Activated CD8-positive, alpha-beta T cell treated with anti-CD3 and anti-CD28 coated beads for 36 hours (primary cell): ENCODE measurements around the gene TCOF1. TPM values are rescaled to one million over a fixed set of nuclear protein-coding genes. Genes with fewer than 3 reads are reported as not detected.

Experiments
- ATAC-seq: fragments of 200-7000 bp; cut with Tn5 transposase; one replicate; pipeline ENCODE4 v1.10.0; 2021; ENCODE audit warnings: mild to moderate bottlenecking, moderate library complexity
- CTCF ChIA-PET: fragments of 350-600 bp; sonication (Branson Sonifier 250); formaldehyde crosslinking; loops from one replicate; lab custom pipeline; 2021; ENCODE audit warnings: antibody characterized with exemption; lab: Charles Lee
- POLR2A ChIA-PET: fragments of 350-600 bp; sonication (Branson Sonifier 250); formaldehyde crosslinking; loops from one replicate; lab custom pipeline; 2021; ENCODE audit warnings: antibody characterized with exemption; lab: Charles Lee
- DNase-seq: peaks from one replicate; pipeline ENCODE4 v3.0.0-alpha.2; 2020
- H3K27ac Mint-ChIP-seq: one replicate; pipeline ENCODE4 v1.8.0; 2021; ENCODE audit warnings: mild to moderate bottlenecking, mixed read lengths
- H3K27me3 Mint-ChIP-seq: one replicate; pipeline ENCODE4 v1.8.0; 2021; ENCODE audit warnings: mixed read lengths
- H3K36me3 Mint-ChIP-seq: one replicate; pipeline ENCODE4 v1.8.0; 2021; ENCODE audit warnings: low read depth, mixed read lengths
- H3K4me1 Mint-ChIP-seq: one replicate; pipeline ENCODE4 v1.8.0; 2021; ENCODE audit warnings: low read depth, mixed read lengths
- H3K4me3 Mint-ChIP-seq: one replicate; pipeline ENCODE4 v1.8.0; 2021; ENCODE audit warnings: mild to moderate bottlenecking, moderate library complexity, mixed read lengths
- H3K9me3 Mint-ChIP-seq: one replicate; pipeline ENCODE4 v1.8.0; 2021; ENCODE audit warnings: mixed read lengths
- CTCF ChIP-seq: fragments of 200-600 bp; IDR thresholded peaks from one replicate; pipeline ENCODE4 v1.8.0; 2022; ENCODE audit warnings: antibody characterized with exemption, mild to moderate bottlenecking
- intact Hi-C: fragments of 100-400 bp; cut with micrococcal nuclease; formaldehyde crosslinking; loops from one replicate; pipeline ENCODE4 v1.10.0; 2022
- total RNA-seq, 2 experiments: library from RNA; stranded (reverse); gene quantifications; one replicate each; pipeline ENCODE4 v1.2.3, GENCODE V29; 2021

Gene TCOF1
- total RNA-seq, 2 experiments from 2014 or later = 114 to 117 TPM

GRCh38 chr5:150404941-150405816, 47.7 kb downstream of the TCOF1 start:
- ChIA-PET CTCF (no interaction called here), POLR2A (interaction anchor here (0.7 to 2.4 kb wide), 7 partner anchors 7 to 45 kb away, joined by 3 to 8 read pairs (median 4); partner anchors contain the start of gene CD74)
- Mint-ChIP-seq H3K27me3 (no peaks in the 10 kb centered on the region), H3K27ac (peak overlapping the region; percentile 42), H3K9me3 (no peaks in the 10 kb centered on the region), H3K4me3 (no peak overlapping the region), H3K36me3 (peaks cover 39% of the 10 kb centered on the region), H3K4me1 (peaks cover 13% of the 10 kb centered on the region)
- DNase-seq (no peak), ATAC-seq (no peak)
- TF ChIP-seq CTCF = no peak
- intact Hi-C loops = loop anchor here (5.0 kb wide), 1 partner anchor 32 kb away; no protein-coding TSS in a partner anchor

- Mint-ChIP-seq H3K27ac (no peak overlapping the region), H3K27me3 (no peaks in the 10 kb centered on the region), H3K4me3 (no peak overlapping the region), H3K4me1 (peaks cover 23% of the 10 kb centered on the region), H3K36me3 (peaks cover 40% of the 10 kb centered on the region), H3K9me3 (no peaks in the 10 kb centered on the region)
- no peak for DNase-seq
- ChIA-PET POLR2A (interaction anchor here (0.7 to 2.4 kb wide), 5 partner anchors 9 to 43 kb away, joined by 3 to 8 read pairs (median 5); no protein-coding TSS in a partner anchor), CTCF (interaction anchor here (0.8 to 0.9 kb wide), 2 partner anchors 30 to 44 kb away, joined by 3 to 4 read pairs; no protein-coding TSS in a partner anchor)
- no peak for TF ChIP-seq CTCF
- ATAC-seq = no peak
- intact Hi-C loops = no loop called here
Measured at GRCh38 chr5:150406103-150406722, 48.7 kb downstream of the TCOF1 start.

- ATAC-seq = no peak
- no peak for DNase-seq
- Mint-ChIP-seq H3K27me3 (no peaks in the 10 kb centered on the region), H3K27ac (no peak overlapping the region), H3K9me3 (no peaks in the 10 kb centered on the region), H3K36me3 (peaks cover 35% of the 10 kb centered on the region), H3K4me3 (no peak overlapping the region), H3K4me1 (peaks cover 28% of the 10 kb centered on the region)
- POLR2A ChIA-PET = interaction anchor here (1.0 to 1.4 kb wide), 3 partner anchors 9 to 20 kb away, joined by 3 to 5 read pairs (median 5); no protein-coding TSS in a partner anchor
- intact Hi-C loops = no loop called here
- no peak for TF ChIP-seq CTCF
- CTCF ChIA-PET = interaction anchor here (0.8 to 0.9 kb wide), 2 partner anchors 29 to 43 kb away, joined by 3 to 4 read pairs; no protein-coding TSS in a partner anchor
Measured at GRCh38 chr5:150406723-150407095, 49.2 kb downstream of the TCOF1 start.

GRCh38 chr5:150407096-150407720, 49.7 kb downstream of the TCOF1 start:
- intact Hi-C loops = no loop called here
- TF ChIP-seq CTCF = no peak
- no peaks in the 10 kb centered on the region for H3K9me3 Mint-ChIP-seq
- ATAC-seq (no peak), DNase-seq (no peak)
- ChIA-PET POLR2A (interaction anchor here (0.6 to 1.4 kb wide), 2 partner anchors 9 to 352 kb away, joined by 3 read pairs; partner anchors contain the start of gene DCTN4), CTCF (interaction anchor here (0.8 to 0.9 kb wide), 2 partner anchors 29 to 43 kb away, joined by 3 to 4 read pairs; no protein-coding TSS in a partner anchor)
- peaks cover 29% of the 10 kb centered on the region for H3K4me1 Mint-ChIP-seq
- no peak overlapping the region for H3K27ac Mint-ChIP-seq
- no peak overlapping the region for H3K4me3 Mint-ChIP-seq
- H3K27me3 Mint-ChIP-seq = no peaks in the 10 kb centered on the region
- H3K36me3 Mint-ChIP-seq = peaks cover 33% of the 10 kb centered on the region
